CD14-positive monocyte (primary cell): Measurements from ENCODE around the gene UBE2H. TPM values are rescaled to one million over a fixed set of nuclear protein-coding genes. Genes with fewer than 3 reads are reported as not detected.
A peak's percentile ranks its signal among the peaks of the same experiment; 100 is the strongest.

Experiments
- DNase-seq, 3 donors: peaks; one replicate each; pipeline ENCODE4 v3.0.0-alpha.2; 2011 to 2022
- H2AFZ ChIP-seq: 2 replicates; pipeline ENCODE4 v1.6.0; 2012; ENCODE audit warnings: mild to moderate bottlenecking, low read depth, low read length, inconsistent platforms; ENCODE audit not compliant: insufficient read depth, poor library complexity, severe bottlenecking
- H3K27ac ChIP-seq, 2 donors: 1 replicate in 1 of 2; 2 replicates in 1 of 2; pipeline ENCODE4 v1.5.1; 2012 to 2013; ENCODE audit warnings: low read length in 2 of 2, control low read depth in 1 of 2, inconsistent platforms in 1 of 2, low read depth in 1 of 2, mild to moderate bottlenecking in 1 of 2
- H3K27me3 ChIP-seq, 2 donors: one replicate each; pipeline versions ENCODE4 v1.6.0 to v1.6.1; 2011 to 2013; ENCODE audit warnings: low read length in 2 of 2; ENCODE audit not compliant: control insufficient read depth in 2 of 2, insufficient read depth in 2 of 2
- H3K36me3 ChIP-seq, 2 donors: replicated peaks in 1 of 2; 1 replicate in 1 of 2; 2 replicates in 1 of 2; pipeline versions ENCODE4 v1.5.1 to v1.6.1; 2012 to 2013; ENCODE audit warnings: low read length in 2 of 2, control low read depth in 1 of 2, inconsistent platforms in 1 of 2, mild to moderate bottlenecking in 1 of 2; ENCODE audit not compliant: insufficient read depth in 2 of 2, control insufficient read depth in 1 of 2
- H3K4me1 ChIP-seq, 2 donors: 1 replicate in 1 of 2; 2 replicates in 1 of 2; pipeline versions ENCODE4 v1.5.1 to v1.6.1; 2012 to 2013; ENCODE audit warnings: low read length in 2 of 2, control low read depth in 1 of 2, inconsistent platforms in 1 of 2, mild to moderate bottlenecking in 1 of 2, moderate library complexity in 1 of 2; ENCODE audit not compliant: insufficient read depth in 2 of 2, control insufficient read depth in 1 of 2
- H3K4me2 ChIP-seq: replicated peaks from 2 replicates; pipeline ENCODE3; 2012; ENCODE audit warnings: low read length, moderate library complexity, mild to moderate bottlenecking; ENCODE audit not compliant: poor library complexity, severe bottlenecking; ENCODE audit errors: extremely low read depth
- H3K4me3 ChIP-seq, 3 experiments: fragments of 200-600 bp in 1 of 3; sonication (generic) in 1 of 3; replicated peaks in 1 of 3; 1 replicate in 2 of 3; 2 replicates in 1 of 3; pipeline ENCODE4 v1.5.1; 2011 to 2013; ENCODE audit warnings: low read length in 3 of 3, mild to moderate bottlenecking in 3 of 3, control low read depth in 2 of 3, low read depth in 2 of 3, inconsistent platforms in 1 of 3, moderate library complexity in 1 of 3
- H3K79me2 ChIP-seq: 2 replicates; pipeline ENCODE4 v1.6.0; 2012; ENCODE audit warnings: mild to moderate bottlenecking, control low read depth, inconsistent platforms, low read length, moderate library complexity; ENCODE audit not compliant: insufficient read depth
- H3K9ac ChIP-seq: 2 replicates; pipeline ENCODE4 v1.6.0; 2017; ENCODE audit warnings: low read length, mild to moderate bottlenecking; ENCODE audit not compliant: insufficient read depth, poor library complexity, severe bottlenecking
- H3K9me3 ChIP-seq, 2 donors: replicated peaks in 1 of 2; 1 replicate in 1 of 2; 2 replicates in 1 of 2; pipeline versions ENCODE4 v1.5.1 to v1.6.1; 2012 to 2013; ENCODE audit warnings: low read length in 2 of 2, control low read depth in 1 of 2; ENCODE audit not compliant: control insufficient read depth in 1 of 2, insufficient read depth in 1 of 2
- H4K20me1 ChIP-seq: 2 replicates; pipeline ENCODE4 v1.6.0; 2012; ENCODE audit warnings: mild to moderate bottlenecking, low read length, control low read depth, moderate library complexity; ENCODE audit not compliant: insufficient read depth
- H3K27ac Mint-ChIP-seq, 7 donors: one replicate each; pipeline ENCODE4 v1.8.0; 2020; ENCODE audit warnings: mild to moderate bottlenecking in 7 of 7, mixed read lengths in 7 of 7, moderate library complexity in 6 of 7, inconsistent platforms in 2 of 7
- H3K27me3 Mint-ChIP-seq, 3 donors: one replicate each; pipeline ENCODE4 v1.8.0; 2021 to 2022; ENCODE audit warnings: low read depth in 3 of 3, mild to moderate bottlenecking in 3 of 3, mixed read lengths in 3 of 3, moderate library complexity in 3 of 3, inconsistent platforms in 1 of 3
- H3K36me3 Mint-ChIP-seq, 2 donors: one replicate each; pipeline ENCODE4 v1.8.0; 2020; ENCODE audit warnings: mixed read lengths in 2 of 2, inconsistent platforms in 1 of 2, mild to moderate bottlenecking in 1 of 2
- H3K4me1 Mint-ChIP-seq: one replicate; pipeline ENCODE4 v1.8.0; 2020; ENCODE audit warnings: mild to moderate bottlenecking, mixed read lengths
- H3K4me3 Mint-ChIP-seq, 2 donors: one replicate each; pipeline ENCODE4 v1.8.0; 2020; ENCODE audit warnings: mild to moderate bottlenecking in 2 of 2, mixed read lengths in 2 of 2, moderate library complexity in 1 of 2
- H3K9me3 Mint-ChIP-seq, 7 donors: one replicate each; pipeline ENCODE4 v1.8.0; 2020 to 2022; ENCODE audit warnings: mixed read lengths in 7 of 7, mild to moderate bottlenecking in 6 of 7, moderate library complexity in 6 of 7, inconsistent platforms in 2 of 7
- WGBS: methylation state at CpG from one replicate; pipeline ENCODE4 v1.1.5; 2013; ENCODE audit warnings: missing lambda C conversion rate; ENCODE audit not compliant: insufficient coverage; 5-methylcytosine and 5-hydroxymethylcytosine counted together
- intact Hi-C, 2 donors: fragments of 100-400 bp; cut with micrococcal nuclease; formaldehyde crosslinking; loops; one replicate each; pipeline versions ENCODE4 v1.15.0 to v1.15.1; 2023
- polyA plus RNA-seq, 3 donors: library from polyadenylated mRNA; depleted of rRNA in 1 of 3; unstranded in 2 of 3; stranded (reverse) in 1 of 3; fragments of 300-500 nt in 2 of 3; fragments of >200 nt in 1 of 3; fragmentation: Illumina TruSeq in 2 of 3; gene quantifications; 1 replicate in 2 of 3; 2 replicates in 1 of 3; pipeline ENCODE4 v1.2.3, GENCODE V29; 2012 to 2021
- small RNA-seq: library from RNA; depleted of rRNA; stranded (forward); fragments of <200 nt; gene quantifications from one replicate; pipeline ENCODE3, GENCODE V24; 2012; ENCODE audit warnings: low read depth; ENCODE audit not compliant: insufficient read length
- TF ChIP-seq, protein P1 (sequence below): fragments of 200-600 bp; IDR thresholded peaks from one replicate; pipeline ENCODE4 v1.8.0; 2022; ENCODE audit warnings: antibody characterized with exemption, mild to moderate bottlenecking

Gene UBE2H
- polyA plus RNA-seq, 3 donors = 12.6 to 26.0 (median 16.0) TPM

DNA sequence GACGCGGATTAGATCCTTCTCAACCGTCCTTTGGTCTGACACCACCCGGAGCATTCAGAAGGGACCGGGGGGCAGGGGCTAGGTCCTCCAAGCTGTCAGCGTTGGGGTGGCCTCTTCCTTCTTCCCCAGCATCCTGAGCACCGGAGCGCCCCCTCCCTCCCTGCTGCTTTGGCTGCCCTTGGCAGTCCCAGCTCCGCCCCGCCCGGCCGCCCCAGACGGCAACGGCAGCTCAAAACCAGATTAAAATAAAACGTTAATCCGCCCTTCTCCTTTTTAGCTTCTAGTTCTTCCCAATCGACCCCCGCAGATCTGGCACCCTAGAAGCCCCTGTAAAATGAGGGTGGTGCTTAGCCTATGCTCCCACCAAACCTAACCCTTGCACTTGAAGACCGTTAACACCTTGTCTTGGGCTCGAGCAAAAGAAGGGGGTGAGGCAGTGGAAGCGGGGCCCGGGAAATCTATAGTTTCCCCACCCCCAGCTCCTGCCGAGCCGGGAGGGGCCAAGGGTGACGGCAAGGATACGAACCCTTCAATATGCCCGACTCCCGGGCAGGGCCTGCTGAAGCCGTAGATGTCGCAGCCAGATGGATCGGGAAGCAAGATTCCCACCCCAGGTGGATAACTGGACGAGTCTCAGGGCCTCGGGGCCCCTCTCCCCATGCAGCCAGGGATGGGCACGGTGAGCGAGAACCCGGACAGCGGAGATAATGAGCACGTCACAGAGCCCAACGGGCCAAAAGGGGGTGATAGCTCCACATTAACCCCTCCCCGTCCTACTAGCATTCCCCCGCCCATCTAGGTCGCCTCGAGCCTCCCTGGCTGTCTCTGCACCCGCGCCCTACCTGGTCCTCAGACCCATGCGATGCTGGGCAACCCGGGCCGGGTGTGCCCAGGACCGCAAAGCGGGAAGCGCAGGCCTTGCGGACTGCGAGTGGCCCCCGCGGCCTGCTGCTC lies 171.5 kb downstream of the UBE2H start:
- H3K9me3 ChIP-seq = peaks cover 0 to 41% of the 10 kb centered on the region in 2 donors
- Mint-ChIP-seq H3K36me3 (peaks cover 9 to 14% of the 10 kb centered on the region in 2 donors), H3K4me3 (peak overlapping the region; percentile 72 to 91), H3K27me3 (peaks cover 84 to 99% (median 91%) of the 10 kb centered on the region in 3 donors), H3K4me1 (peaks cover 54% of the 10 kb centered on the region), H3K9me3 (peaks cover 0 to 47% (median 31%) of the 10 kb centered on the region in 7 donors), H3K27ac (peak overlapping the region in 1 of 7 donors; percentile 19)
- H3K4me3 ChIP-seq = peak overlapping the region in 1 of 3 experiments; percentile 68
- H3K4me1 ChIP-seq = peaks cover 69 to 74% of the 10 kb centered on the region in 2 donors
- H3K4me2 ChIP-seq = peak overlapping the region; percentile 68
- no peaks in the 10 kb centered on the region for H3K79me2 ChIP-seq
- no peak overlapping the region for H2AFZ ChIP-seq
- H3K36me3 ChIP-seq = no peaks in the 10 kb centered on the region
- no peak overlapping the region for H3K9ac ChIP-seq
- intact Hi-C loops = loop anchor here in 1 of 2 donors (5.0 kb wide), 1 partner anchor 46 kb away; no protein-coding TSS in a partner anchor
- TF ChIP-seq, protein P1, sequence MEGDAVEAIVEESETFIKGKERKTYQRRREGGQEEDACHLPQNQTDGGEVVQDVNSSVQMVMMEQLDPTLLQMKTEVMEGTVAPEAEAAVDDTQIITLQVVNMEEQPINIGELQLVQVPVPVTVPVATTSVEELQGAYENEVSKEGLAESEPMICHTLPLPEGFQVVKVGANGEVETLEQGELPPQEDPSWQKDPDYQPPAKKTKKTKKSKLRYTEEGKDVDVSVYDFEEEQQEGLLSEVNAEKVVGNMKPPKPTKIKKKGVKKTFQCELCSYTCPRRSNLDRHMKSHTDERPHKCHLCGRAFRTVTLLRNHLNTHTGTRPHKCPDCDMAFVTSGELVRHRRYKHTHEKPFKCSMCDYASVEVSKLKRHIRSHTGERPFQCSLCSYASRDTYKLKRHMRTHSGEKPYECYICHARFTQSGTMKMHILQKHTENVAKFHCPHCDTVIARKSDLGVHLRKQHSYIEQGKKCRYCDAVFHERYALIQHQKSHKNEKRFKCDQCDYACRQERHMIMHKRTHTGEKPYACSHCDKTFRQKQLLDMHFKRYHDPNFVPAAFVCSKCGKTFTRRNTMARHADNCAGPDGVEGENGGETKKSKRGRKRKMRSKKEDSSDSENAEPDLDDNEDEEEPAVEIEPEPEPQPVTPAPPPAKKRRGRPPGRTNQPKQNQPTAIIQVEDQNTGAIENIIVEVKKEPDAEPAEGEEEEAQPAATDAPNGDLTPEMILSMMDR = no peak
- H4K20me1 ChIP-seq = peaks cover 5% of the 10 kb centered on the region
- H3K27ac ChIP-seq = no peak overlapping the region
- DNase-seq = no peak
- peaks cover 83 to 97% of the 10 kb centered on the region in 2 donors for H3K27me3 ChIP-seq
- WGBS = 5% methylated on average over 39 of the region's 55 CpGs

Small RNA genes within 50 kb of the gene (small RNA-seq; reads per million reads assigned to genes)
- not detected for gene RF00019

Other genes starting within 250 kb of the UBE2H start
- 1 to 10 TPM; 5.8 to 8.4 (median 6.4) TPM for gene ZC3HC1, start 98.4 kb upstream of the UBE2H start, polyA plus RNA-seq
- 10 to 100 TPM in 1 of 3 donors, 1 to 10 TPM in 2; 1.1 to 13.9 (median 2.9) TPM for gene KLHDC10, start 117.6 kb upstream of the UBE2H start, polyA plus RNA-seq